ENCODE results near the gene SLC12A9.
"Not testable (repeated sequence)": the region's sequence is repeated elsewhere in the genome, so short reads cannot be mapped to it uniquely, and the experiment has no call there.

SLC12A9 gene

GRCh38 chr7:100854146-100854895 is 1.8 kb downstream of the SLC12A9 start:
- DNase-seq (ENCODE audit: low read depth): no peak
- no peak overlapping the region for H3K4me3 ChIP-seq (ENCODE audit: low read depth, low read length)
- TF ChIP-seq CTCF (IDR thresholded peaks at IDR 0.05; ENCODE audit: control insufficient read depth, extremely low read depth, insufficient read depth): no peak

GRCh38 chr7:100854899-100855298 is 2.4 kb downstream of the SLC12A9 start:
- DNase-seq (ENCODE audit: low read depth); H3K4me3 ChIP-seq (ENCODE audit: low read depth, low read length): not testable (repeated sequence)

GRCh38 chr7:100855515-100855914 is 3.0 kb downstream of the SLC12A9 start:
- no peak for DNase-seq (ENCODE audit: low read depth)
- H3K4me3 ChIP-seq (ENCODE audit: low read depth, low read length): no peak overlapping the region
- no peak for TF ChIP-seq CTCF (IDR thresholded peaks at IDR 0.05; ENCODE audit: control insufficient read depth, extremely low read depth, insufficient read depth)

GRCh38 chr7:100856871-100857282 is 4.4 kb downstream of the SLC12A9 start:
- no peak for TF ChIP-seq CTCF (IDR thresholded peaks at IDR 0.05; ENCODE audit: control insufficient read depth, extremely low read depth, insufficient read depth)
- DNase-seq (ENCODE audit: low read depth): no peak
- H3K4me3 ChIP-seq (ENCODE audit: low read depth, low read length): no peak overlapping the region

- no peak for DNase-seq (ENCODE audit: low read depth)
- H3K4me3 ChIP-seq (ENCODE audit: low read depth, low read length): no peak overlapping the region
- no peak for TF ChIP-seq CTCF (IDR thresholded peaks at IDR 0.05; ENCODE audit: control insufficient read depth, extremely low read depth, insufficient read depth)
These were observed 7.3 kb downstream of the SLC12A9 start for GRCh38 chr7:100859856-100860255.

- TF ChIP-seq CTCF (IDR thresholded peaks at IDR 0.05; ENCODE audit: control insufficient read depth, extremely low read depth, insufficient read depth): no peak
- no peak overlapping the region for H3K4me3 ChIP-seq (ENCODE audit: low read depth, low read length)
- no peak for DNase-seq (ENCODE audit: low read depth)
These were observed 8.4 kb downstream of the SLC12A9 start for GRCh38 chr7:100860702-100861615.

GRCh38 chr7:100861616-100861985 is 9.1 kb downstream of the SLC12A9 start:
- TF ChIP-seq CTCF (IDR thresholded peaks at IDR 0.05; ENCODE audit: control insufficient read depth, extremely low read depth, insufficient read depth): no peak
- no peak overlapping the region for H3K4me3 ChIP-seq (ENCODE audit: low read depth, low read length)
- no peak for DNase-seq (ENCODE audit: low read depth)
